HG03342 (cell line): ENCODE measurements around the gene ZFYVE9.
"Not testable (repeated sequence)": the region's sequence is repeated elsewhere in the genome, so short reads cannot be mapped to it uniquely, and the experiment has no call there.

ENCODE experiments used
- ATAC-seq: cut with Tn5 transposase; IDR thresholded peaks from one replicate; pipeline ENCODE4 v1.9.1; 2021; ENCODE audit warnings: mild to moderate bottlenecking, moderate library complexity; ENCODE audit not compliant: unreplicated experiment

The ZFYVE9 gene, protein sequence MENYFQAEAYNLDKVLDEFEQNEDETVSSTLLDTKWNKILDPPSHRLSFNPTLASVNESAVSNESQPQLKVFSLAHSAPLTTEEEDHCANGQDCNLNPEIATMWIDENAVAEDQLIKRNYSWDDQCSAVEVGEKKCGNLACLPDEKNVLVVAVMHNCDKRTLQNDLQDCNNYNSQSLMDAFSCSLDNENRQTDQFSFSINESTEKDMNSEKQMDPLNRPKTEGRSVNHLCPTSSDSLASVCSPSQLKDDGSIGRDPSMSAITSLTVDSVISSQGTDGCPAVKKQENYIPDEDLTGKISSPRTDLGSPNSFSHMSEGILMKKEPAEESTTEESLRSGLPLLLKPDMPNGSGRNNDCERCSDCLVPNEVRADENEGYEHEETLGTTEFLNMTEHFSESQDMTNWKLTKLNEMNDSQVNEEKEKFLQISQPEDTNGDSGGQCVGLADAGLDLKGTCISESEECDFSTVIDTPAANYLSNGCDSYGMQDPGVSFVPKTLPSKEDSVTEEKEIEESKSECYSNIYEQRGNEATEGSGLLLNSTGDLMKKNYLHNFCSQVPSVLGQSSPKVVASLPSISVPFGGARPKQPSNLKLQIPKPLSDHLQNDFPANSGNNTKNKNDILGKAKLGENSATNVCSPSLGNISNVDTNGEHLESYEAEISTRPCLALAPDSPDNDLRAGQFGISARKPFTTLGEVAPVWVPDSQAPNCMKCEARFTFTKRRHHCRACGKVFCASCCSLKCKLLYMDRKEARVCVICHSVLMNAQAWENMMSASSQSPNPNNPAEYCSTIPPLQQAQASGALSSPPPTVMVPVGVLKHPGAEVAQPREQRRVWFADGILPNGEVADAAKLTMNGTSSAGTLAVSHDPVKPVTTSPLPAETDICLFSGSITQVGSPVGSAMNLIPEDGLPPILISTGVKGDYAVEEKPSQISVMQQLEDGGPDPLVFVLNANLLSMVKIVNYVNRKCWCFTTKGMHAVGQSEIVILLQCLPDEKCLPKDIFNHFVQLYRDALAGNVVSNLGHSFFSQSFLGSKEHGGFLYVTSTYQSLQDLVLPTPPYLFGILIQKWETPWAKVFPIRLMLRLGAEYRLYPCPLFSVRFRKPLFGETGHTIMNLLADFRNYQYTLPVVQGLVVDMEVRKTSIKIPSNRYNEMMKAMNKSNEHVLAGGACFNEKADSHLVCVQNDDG (N-terminal part only)

DNA sequence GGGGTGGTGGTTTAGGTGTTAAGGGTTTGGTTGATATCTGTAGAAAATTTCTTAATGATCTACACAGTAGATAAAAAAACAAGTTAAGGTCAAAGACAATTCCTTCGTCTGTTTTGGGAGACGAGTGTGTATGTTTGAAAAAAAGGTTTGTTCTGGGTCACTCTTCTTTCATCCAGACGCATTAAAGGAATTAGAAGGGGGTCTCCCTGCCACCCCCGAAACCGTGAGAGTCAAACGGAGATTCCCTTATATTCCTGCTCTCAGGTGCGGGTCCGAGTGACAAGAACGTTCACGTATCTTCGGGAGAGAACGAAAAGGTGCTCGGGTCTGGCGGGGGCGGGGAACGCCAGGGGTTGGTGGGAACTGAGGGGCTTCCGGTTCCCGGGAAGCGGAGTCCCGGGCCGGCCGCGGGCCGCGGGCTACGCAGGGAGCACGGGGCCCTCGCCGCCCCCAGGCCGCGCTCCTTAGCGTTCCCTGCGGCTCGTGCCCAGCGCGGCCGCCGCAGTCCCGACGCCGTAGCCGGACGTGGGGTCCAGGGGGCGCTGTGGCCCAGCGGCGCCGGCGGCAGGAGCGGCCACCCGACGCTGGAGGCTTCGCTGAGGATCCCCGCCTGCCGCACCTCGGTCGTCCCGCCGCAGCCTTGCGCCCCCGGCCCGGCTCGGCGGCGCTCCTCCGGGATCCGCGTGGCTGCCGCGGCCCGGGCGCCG lies at the start of gene ZFYVE9:
Gene ZFYVE9 (plus strand): TSS at position 577 of the 707 bp plus-strand sequence. CDS start 91,118 bp downstream, outside the sequence.
- ATAC-seq, result peak; percentile 71

DNA sequence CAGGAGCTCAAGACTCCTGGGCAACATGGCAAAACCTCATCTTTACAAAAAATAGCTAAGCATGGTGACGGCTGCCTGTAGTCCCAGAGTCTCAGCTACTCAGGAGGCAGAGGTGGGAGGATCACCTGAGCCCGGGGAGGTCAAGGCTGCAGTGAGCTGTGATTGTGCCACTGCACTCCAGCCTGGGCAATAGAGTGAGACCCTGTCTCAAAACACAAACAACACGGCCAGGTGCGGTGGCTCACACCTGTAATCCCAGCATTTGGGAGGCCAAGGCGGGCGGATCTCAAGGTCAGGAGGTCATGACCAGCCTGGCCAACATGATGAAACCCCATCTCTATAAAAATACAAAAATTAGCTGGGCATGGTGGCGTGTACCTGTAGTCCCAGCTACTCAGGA lies 47.6 kb upstream of the ZFYVE9 start:
- not testable (repeated sequence) for ATAC-seq

DNA sequence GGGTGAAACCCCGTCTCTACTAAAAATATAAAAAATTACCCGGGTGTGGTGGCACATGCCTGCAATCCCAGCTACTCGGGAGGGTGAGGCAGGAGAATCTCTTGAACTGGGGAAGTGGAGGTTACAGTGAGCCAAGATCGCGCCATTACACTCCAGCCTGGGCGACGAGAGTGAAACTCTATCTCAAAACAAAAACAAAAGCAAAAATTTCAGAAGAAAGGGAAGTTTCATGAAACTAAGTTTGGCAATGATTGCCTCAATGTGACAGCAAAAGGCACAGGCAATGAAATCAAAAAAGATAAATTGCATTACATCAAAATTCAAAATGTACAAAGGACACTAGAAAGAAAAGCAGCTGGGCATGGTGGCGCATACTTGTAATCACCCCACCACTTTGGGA lies 45.7 kb upstream of the ZFYVE9 start:
- ATAC-seq, result no peak

DNA sequence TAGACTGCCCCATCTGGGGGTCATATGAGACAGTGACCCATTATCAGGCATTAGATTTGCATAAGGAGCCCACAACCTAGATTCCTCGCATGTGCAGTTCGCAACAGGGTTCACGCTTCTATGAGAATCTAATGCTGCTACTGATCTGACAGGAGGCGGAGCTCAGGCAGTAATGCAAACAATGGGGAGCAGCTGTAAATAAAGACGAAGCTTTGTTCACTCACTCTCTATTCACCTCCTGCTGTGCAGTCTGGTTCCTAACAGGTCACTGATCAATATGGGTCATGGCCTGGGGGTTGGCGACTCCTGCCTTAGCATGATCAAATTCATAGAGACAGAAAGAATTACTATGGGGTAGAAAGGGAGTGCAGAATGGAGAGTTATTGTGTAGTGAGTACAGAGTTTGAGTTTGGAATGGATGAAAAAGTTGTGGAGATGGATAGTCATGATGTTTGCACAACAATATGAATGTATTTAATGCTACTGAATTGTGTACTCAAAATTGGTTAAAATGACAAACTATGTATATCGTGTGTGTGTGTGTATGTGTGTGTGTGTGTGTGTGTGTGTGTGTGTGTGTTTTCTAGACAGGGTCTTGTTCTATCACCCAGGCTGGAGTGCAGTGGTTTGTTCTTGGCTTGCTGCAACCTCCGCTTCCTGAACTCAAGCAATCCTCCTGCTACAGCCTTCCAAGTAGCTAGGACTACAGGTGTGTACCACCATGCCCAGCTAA lies 43.6 kb upstream of the ZFYVE9 start:
- ATAC-seq, result no peak

DNA sequence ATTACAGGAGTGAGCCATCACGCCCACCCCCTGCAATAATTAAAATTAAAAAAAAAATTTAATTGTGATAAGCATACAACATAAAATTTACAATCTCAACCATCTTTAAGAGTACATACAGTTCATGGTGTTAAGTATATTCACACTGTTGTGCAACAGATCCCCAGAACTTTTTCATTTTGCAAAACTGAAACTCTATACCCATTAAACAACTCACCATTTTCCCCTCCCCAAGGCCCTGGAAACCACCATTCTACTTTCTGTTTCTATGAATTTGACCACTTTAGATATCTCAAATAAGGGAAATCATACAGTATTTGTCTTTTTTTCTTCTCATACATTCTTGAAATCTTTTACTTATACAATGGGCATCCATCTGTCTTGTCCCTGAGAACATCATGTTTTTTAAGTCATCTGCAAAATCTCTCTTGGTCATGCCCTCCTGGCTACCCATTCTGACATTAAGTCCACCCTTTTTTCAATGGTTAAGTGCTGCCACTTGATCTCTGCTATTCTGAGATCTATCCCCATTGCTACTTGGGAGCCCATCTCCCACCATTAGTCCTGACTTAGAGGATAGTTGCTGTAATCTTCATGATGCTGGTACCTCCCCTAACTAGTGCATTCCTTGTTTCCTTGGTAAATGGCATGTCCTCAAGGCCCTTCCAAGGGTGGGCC lies 39.4 kb upstream of the ZFYVE9 start:
- peak; percentile 55 for ATAC-seq

DNA sequence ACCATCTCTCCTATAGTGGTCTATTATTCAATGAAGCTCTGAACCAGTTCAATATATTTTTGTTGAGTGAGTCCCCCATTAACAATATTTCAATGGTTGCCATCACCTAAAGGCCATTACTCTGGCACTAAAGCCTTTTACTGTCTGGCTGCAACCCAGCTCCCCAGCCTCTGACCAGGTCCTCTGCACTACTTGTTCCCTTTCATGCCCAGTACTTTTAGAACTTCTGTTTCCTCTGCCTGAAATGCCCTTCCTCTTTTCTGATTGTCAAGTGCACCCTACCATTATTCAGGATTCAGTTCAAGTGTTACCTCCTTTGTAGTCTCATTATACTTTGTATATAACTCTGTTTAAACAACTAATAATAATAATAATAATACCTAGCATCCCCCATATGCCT lies 30.4 kb upstream of the ZFYVE9 start:
- ATAC-seq, result no peak

DNA sequence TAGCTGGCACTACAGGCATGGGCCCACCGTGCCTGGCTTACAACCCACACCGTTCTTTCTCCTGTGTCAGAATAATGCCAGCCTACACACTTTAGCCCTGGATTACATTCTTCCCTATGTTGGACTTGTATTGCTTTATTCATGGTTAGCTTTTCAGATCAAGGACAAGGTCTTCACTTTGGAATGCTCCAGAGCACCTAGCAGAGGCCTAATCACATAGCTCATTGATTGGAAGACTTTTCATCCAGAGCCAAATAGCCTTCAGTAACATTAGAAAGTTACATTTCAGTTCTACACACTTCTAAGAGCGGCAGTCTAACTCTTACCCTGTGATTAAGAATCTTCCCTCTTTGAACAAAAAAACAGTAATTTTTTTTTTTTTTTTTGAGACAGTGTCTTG lies 29.4 kb upstream of the ZFYVE9 start:
- no peak for ATAC-seq

DNA sequence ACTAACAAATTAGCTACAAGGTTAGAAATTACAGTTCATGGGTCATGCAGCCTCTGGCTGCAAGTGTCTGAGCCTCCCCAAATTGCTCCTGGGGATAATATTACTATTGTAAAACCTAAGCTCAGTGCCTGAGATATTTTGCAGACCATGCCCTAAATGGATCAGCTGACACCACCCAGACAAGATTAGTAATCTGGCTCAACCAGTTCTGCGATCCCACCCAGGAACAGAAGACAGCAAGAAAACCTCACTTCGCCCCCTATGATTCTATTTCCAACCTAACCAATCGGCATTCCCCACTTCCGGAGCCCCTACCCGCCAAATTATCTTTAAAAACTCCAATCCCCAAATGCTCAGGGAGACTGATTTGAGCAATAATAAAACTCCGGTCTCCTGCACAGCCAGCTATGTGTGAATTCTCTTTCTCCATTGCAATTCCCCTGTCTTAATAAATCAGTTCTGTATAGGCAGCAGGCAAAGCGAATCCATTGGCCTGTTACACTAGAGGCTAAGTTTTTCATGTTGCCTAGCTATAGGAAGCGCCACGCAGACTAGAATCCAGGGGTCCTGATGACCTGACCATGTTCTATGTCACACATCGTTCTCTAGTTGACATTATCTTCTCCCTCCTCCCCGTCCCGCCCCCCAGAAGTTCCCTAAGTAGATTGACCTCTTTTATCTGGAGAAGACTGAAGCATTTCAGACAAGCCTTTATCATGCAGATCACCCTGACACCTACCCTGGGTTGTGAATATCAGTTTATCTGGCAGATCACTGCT lies 22.4 kb upstream of the ZFYVE9 start:
- ATAC-seq, result no peak

DNA sequence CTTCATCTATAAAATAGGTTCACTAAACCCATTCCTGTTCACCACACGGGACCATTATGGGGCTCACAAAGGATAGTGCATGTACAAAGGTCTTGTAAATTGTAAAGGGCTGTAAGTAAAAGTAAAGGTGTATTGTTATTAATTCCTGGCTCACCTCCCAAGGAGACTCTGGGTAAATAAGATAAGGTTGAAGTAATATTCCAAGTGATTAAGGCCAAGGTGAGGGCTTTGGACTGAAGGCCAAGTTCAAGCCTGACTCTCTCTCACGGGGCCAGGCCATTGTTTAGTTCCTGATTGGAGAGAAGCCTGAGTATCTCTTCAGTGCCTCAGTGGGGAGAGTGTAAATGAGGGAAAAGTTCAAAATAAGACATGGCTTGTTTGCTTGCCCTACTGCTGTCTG lies 19.5 kb upstream of the ZFYVE9 start:
- ATAC-seq, result no peak

DNA sequence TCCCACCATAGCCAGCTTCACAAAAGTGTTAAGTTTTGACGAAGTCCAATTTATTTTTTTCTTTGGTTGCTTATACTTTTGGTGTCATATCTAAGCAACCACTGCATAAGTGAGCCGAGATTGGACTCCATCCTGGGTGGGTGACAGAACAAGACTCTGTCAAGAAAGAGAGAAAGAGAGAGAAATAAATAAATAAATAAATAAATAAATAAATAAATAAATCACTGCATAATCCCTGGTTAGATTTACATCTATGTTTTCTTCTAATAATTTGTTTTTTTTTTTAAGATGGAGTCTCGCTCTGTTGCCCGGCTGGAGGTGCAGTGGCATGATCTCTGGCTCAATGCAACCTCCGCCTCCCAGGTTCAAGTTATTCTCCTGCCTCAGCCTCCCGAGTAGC lies 18.3 kb upstream of the ZFYVE9 start:
- ATAC-seq, result no peak

DNA sequence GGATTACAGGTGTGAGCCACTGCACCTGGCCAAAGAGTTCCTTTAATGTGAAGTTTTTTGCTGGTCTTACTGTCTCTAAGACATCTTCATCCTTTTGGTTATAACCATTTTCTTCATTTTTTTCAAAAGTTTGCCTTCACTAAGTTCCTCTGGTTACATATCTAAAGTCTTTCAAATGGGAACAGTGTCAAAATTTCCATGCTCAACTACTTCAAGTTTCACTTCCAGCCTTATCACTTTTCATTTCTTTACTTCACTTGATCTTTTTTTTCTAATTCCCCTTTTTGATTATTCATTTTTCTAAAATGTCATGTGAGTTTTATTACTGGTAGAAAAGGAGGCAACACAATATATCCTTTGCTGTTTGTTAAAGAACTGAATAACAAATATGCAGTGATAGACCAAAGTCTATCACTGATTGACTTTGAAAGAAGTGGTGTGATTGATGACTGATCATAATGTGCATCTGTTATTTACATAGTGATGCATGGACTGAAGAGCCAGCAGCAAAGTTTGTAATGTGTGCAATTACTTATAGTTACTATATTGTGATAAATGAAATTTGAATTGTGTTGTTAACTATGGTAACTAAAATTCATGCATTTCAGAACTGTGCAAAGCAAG lies 16.0 kb upstream of the ZFYVE9 start:
- no peak for ATAC-seq

DNA sequence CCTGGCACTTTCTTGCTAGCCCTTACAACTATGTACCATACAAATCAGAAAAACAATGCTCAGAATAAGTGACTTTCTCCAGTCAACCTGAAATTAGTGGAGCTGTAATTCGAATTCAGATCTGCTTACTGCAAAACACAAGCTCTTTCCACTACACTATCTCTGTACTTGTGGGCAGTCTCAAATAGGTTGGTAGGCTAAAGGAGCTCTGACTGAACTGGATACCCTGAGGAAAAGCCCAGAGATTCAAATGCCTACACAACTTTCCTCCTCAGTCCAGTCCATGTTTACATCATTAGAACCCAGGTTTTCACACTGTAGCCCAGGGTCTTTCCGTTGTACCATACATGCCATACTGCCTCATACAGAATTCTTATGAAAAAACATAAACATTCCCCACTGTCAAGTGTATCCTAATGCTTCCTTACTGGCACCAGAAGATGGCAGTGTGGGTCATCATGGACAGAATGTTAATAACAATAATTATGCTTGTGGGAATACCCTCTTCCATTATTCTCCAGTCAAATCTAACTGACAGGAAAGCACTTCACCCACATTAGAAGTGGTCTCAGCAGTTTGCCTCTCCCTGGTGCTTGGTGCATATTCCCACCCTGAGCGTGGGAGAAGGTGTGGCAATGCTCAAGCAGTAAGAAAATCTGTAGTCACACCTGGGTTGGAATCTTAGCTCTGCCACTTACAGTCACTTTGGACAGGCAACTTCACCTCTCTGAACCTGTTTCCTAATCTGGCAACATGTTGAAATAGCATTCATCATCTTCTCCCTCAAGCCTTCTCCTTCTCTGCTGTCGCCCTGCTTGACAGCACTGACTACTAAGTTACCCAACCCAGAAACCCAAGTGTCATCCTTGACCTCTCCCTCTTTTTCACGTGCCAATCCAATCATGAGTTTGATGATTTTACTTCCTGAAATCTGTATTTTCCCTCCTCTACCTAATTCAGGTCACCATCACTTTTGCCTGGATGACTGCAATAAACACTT lies 14.4 kb upstream of the ZFYVE9 start:
- no peak for ATAC-seq

DNA sequence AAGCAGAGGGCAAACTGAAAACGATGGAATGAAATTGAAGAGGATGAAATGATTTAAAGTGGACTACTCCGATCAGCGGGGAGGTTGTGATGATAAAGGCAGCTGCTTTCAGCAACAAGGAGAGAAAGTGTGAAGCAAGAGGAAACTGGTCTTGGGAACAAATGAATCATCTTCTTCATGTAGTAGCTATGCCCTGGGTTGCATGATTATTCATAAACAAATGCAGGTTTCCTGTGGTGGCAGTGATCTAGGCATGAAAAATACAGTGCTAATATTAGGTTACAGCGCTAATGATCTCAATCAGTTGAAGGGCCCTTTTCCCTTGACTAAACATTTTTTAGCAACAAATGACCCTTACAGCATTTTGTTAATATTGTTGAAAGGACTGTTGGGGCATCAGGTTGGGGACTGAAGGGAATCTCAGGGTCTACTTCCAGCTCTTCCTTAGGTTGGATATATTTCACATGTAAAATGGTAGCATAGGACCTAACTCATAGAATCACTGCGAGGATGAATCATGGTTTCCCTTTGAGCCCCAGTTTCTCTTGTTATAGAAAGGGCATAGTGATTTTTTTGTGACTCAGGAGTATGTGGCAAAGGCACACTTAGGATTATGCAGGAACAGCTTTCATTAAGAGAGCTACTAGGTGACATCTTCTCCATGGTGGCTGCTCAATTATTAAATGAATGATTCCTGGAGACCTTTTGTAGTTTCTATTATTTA lies 1.9 kb upstream of the ZFYVE9 start:
- peak; percentile 46 for ATAC-seq

DNA sequence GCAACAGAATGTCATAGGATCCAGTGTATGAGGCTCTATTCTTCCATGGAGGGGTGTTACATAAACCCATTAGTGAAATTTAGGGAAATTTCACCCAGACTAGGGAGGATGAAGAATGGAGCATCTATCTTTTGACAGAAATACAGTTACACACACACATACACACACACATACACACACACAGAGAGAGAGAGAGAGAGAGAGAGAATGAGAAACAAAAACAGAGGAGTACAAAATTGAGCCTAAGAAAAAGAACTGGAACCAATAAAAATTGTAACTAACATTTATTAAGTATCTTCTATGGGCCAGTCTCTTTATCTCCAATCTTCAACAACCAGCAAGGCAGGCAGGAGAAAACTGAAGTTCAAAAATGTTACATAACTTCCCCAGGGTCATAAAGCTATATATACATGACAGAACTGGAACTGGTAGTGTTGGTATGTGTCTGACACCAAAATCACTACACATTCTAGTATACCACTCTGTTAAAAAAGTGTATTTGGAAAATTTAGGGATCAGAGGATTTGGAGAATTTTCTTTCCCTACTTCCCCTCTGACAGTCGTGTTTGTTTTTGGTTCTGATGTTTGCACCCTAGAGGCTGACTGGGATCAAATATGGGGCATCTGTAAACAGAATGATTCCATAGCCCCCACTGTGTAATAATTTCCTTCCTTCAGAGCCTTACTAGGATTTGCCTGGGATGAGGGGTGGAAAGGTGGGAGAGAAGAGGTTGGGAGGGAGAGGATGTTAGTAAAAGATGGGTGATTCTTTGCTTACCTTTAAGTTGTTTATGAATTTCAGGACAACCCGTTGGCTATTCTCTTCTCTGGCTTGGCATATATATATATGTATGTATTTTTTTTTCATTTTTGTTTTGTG lies 1.0 kb upstream of the ZFYVE9 start:
- ATAC-seq, result no peak
